HG02973 (cell line): ENCODE data around the gene PHF21A.

Experiments used
- ATAC-seq: cut with Tn5 transposase; IDR thresholded peaks from one replicate; pipeline ENCODE4 v1.9.1; 2021; ENCODE audit warnings: moderate library complexity; ENCODE audit not compliant: unreplicated experiment

PHF21A gene

GRCh38 chr11:46121301-46121723 lies at the start of gene PHF21A:
Gene PHF21A (minus strand): TSS chr11:46121454. CDS start chr11:46084219, 37,235 bp downstream.
- ATAC-seq: peak; percentile 44

DNA sequence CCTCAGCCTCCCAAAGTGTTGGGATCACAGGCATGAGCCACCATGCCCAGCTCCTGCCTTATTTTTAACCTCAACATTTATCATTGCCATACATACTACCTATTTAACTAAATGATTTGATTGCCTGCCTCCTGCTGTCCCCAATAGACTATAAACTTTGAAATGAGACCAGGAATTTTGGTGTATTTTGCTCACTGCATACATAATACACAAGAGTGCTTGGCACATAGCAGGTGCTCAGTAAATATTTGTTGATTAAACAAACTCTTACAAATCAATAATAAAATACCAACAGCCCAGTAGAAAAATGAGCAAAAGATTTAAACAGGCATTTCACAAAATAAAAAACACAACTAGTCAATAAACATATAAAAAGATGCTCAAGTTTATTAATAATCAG lies 49.5 kb upstream of the PHF21A start:
- ATAC-seq: no peak

DNA sequence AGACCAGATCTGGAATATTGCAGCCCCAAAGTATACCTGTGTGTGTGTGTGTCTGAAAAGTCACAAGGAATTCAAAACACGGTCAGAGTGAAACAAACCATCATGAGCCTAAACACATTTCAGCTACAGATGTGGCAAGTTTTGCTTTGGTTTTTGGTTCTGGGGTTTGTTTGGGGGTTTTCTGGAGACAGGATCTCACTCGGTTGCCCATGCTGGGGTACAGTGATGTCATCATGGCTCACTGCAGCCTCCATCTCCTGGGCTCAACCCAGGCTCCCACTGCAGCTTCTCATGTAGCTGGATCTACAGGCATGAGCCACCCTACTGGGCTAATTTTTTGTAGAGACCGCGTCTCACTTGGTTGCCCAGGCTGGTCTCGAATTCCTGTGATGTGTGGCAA lies 41.4 kb upstream of the PHF21A start:
- no peak for ATAC-seq

DNA sequence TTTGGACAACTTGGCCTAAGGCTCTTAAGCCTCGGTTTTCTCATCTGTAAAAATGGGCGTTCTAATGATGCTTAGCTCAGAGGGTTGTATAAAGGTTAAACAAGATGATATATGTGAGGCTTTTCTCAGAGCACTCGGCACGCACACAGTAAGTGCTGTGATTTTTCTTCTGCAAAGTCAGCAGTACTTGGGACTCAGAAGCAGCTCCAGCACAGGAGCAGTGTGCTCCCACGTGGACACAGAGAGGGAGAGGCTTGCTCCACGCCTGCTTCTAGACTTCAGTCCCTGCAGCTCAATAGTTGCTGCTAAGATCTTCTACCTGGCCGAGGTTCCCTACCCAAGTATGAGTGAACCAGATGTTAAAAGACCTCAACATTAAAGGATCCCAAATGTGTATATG lies 39.9 kb upstream of the PHF21A start:
- ATAC-seq: no peak

DNA sequence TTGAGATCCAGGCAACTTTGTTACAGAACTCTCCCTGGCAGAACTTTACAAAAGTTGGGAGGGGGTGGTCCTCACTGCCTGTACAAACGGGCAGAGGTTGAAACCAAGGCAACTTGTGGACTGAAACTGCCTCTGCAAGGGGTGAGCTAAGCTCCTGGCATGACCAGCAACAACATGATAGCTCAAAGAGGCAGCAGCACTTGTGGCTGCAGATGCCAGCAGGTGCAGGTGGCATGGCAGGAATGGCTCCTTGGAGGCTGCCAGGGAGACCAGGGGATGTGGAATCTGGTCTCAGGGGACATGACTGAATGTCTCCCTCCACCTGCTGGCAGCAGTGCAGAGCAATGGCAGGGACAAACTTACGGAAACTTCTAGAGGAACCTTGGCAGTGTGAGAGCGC lies 38.8 kb upstream of the PHF21A start:
- ATAC-seq: no peak

GRCh38 chr11:46159680-46160079 lies 38.4 kb upstream of the PHF21A start:
- no peak for ATAC-seq

DNA sequence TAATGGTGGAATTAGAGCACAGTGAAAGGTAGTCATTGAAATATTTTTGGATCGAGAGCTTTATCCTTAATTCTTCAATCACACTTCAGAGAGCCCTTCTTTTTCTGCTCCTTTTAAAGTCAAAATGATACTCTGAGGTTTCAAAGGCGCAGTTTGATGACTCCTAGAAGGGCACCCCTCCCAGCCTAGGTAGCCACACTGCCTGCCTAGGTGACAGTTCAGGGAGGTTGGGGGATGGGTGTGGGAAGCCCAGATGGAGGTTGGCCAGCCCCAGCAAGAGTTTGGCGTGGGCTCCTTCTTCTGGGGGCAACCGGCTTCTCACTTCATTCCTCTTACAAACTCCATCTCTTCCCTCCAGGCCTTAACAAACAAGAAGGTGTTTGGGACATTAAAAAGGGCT lies 28.6 kb upstream of the PHF21A start:
- ATAC-seq: no peak

DNA sequence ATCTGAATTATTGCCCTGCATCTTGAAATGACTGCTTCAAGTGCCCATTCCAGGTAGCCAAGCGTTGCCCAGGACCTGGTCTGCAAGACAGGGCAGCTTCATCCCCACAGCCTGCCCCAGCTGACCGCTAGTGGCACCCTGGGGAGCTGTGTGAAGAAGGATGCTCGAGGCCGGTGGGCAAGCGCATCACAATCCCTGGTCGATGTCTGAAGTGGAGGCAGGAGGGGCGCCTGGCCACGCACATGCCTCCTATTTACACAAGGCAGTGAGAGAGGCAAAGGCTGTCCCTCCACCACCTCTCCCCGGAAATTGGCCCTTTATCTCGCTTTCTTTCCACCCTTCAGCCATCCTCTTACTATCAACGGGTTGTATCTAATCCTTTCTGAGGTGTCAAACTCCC lies 28.1 kb upstream of the PHF21A start:
- no peak for ATAC-seq

DNA sequence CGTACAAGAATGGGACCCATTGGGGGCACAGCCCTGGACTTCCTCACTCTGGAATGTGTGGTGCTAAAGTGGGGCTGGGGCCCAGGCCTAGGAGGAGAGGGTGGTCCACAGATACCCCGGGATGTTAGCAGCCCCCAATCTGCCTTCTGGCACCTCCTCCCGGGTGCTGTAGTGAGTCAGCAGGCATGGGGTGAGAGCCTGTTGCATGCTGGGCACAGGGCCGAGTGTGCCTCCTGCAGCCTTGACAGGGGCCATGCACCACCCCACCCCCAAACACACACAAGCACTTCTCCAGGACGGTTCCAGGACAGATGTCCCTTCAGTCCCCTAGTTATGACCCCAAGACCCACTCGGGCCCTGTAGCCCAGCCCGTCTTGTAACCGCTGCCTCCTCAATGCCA lies 23.5 kb upstream of the PHF21A start:
- ATAC-seq: no peak

GRCh38 chr11:46143049-46143806 lies 22.0 kb upstream of the PHF21A start:
- no peak for ATAC-seq

- no peak for ATAC-seq
These were observed 21.3 kb upstream of the PHF21A start for GRCh38 chr11:46142561-46142960.

DNA sequence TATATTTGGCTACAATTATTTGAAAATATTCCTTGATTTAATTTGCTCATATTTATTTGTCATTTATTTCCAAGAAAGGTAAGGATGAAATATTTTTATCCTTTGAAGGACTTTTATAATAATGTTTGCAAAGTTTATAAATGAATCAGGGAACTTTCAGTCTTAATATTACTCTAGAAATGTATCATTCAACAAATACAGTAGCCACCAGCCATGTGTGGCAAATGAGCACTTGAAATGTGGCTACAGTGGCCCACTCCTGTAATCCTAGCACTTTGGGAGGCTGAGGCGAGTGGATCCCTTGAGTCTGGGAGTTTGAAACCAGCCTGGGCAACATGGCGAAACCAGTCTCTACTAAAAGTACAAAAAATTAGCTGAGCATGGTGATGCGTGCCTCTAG lies 20.3 kb upstream of the PHF21A start:
- no peak for ATAC-seq

- no peak for ATAC-seq
These were observed 13.3 kb upstream of the PHF21A start for GRCh38 chr11:46134540-46134939.

GRCh38 chr11:46134061-46134460 lies 12.8 kb upstream of the PHF21A start:
- ATAC-seq: no peak

DNA sequence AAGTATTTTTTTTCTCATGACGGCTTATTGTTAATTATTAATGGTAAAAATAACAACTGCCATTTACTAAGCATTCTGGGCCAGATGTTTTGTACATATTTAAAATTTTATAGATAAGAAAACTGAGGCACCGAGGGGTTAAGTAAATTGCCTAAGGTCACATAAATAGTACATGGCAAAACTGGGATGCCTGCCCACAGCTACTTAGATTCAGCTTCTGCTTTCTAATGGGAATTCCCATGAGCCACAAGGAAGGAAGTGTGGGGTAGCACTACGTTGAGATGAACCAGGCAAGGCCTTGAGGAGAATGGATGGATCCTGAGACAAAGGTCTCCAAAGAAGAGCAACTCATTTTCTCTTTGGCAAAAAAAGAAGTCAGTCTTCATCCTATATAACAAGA lies 11.9 kb upstream of the PHF21A start:
- ATAC-seq: no peak

DNA sequence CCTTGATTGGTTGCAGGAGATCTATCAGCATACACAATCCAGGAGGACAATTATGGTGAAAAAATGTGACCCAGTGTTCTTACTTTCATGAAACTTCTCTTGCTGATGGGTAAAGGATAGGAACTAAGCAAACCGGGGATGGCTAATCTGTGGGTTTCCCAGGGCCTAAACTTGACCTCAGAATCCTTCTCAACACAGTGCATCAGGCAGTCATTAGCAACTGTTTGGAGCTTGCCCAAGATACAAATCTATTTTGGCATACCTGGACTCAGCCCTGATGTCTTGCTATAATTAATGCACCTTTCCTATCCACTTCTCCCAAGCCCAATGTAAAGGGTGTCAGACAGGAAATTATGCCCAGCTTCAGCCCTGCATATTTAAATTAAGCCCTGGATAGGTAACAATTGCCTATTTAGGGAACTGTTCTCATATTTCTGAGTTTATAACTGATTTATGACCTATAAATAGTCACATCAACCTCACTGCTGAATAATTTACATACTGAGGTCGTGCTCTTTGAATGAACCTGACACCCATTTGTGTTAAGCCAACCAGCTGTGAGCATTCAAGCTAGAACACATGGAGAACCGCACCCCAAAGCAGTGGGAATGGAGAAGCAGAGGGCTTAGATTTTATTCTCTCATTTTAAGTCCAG lies 9.2 kb upstream of the PHF21A start:
- no peak for ATAC-seq

- no peak for ATAC-seq
These were observed 7.9 kb upstream of the PHF21A start for GRCh38 chr11:46129133-46129532.

DNA sequence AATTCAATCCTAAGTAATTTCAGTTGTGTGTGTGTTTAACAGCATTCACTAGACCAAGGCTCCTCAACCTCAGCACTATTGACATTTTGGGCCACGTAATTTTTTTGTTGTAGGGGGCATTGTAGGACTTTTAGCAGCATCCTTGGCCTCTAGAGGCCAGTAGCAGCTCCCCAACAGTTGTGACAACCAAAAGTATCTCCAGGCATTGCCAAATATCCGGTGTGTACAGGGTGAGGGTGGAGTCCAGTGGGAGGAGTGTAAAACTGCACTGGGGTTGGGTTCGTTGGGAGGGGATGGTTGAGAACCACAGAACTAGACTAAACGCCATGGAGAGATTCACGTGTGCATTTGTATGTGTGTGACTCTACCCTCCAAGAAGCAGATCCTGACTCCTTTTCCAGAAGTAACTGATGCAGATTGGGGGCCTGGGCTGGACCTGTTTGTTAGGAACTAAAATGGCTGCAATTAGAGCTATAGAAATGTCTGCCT lies 5.9 kb upstream of the PHF21A start:
- ATAC-seq: peak; percentile 78

DNA sequence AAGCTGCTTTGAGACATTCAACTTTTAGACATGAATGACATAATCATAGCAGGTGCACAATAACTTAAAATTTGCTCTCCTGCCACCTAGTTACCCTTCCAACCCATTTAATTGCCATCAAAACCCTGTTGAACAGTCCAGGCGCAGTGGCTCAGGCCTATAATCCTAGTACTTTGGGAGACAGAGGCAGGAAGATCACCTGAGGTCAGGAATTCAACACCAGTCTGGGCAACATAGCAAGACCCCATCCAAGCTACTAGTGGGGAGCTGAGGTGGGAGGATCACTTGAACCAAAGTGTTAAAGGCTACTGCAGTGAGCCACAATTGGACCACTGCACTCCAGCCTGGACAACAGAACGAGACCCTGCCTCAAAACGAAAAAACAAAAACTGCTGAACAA lies 4.0 kb upstream of the PHF21A start:
- no peak for ATAC-seq

- no peak for ATAC-seq
These were observed 1.9 kb upstream of the PHF21A start for GRCh38 chr11:46122945-46123715.

DNA sequence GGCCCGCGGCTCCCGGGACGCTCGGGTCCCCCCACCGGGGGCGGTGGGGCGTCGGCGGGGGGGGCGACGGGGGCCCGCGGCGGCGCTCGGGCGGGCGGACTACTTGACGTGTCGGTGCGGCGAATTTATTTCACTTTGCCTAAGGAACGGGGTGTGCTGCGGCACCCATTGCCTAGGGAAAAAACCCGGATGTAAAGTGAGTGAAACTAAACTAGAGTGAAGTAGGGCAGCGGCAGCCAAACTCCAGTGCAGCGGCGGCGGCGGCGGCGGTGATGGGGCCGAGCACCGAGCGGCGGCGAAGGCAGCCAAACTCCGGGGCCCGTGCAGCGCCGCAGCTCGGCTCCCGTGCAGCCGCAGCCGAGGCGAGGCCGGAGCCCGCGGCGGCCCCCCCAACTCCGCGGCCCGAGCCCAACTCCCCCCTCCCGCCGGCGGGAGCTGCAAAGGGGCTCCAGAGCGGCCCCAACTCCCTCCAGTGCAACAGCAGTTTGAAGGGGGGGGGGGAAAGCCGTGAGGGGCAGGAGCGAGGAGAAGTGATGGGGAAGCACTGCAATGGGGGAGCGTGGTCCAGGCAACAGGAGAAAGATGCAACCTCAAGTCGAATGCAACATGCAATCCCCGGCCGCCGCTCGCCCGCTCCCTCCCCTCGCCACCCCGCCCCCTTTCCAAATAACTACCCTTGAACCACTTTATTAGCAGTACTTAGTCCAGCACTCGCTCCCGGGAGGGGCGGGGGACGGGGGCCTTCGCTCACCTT lies 647 bp upstream of the PHF21A start:
- peak; percentile 34 for ATAC-seq
